ENCODE results near the gene CREBBP.

- no peak for TF ChIP-seq POLR2AphosphoS5 (IDR thresholded peaks at IDR 0.05)
- TF ChIP-seq EP300 (IDR thresholded peaks at IDR 0.05), result no peak
- TF ChIP-seq CTCF (IDR thresholded peaks at IDR 0.05), result no peak
Measured at GRCh38 chr16:3745751-3746355, 134.7 kb downstream of the CREBBP start.

Data from suprapubic skin (tissue), 4 donors.